ENCODE data around the gene PARP6.

GRCh38 chr15:72205273-72205672 lies 67.1 kb downstream of the PARP6 start:
- TF ChIP-seq GATA3 (IDR thresholded peaks at IDR 0.05; ENCODE audit: low read depth, low read length) (no peak), GATA2 (IDR thresholded peaks at IDR 0.05; ENCODE audit: low read depth, low read length) (no peak)
